Stimulated activated CD8-positive, alpha-beta memory T cell treated with anti-CD3 and anti-CD28 coated beads, Interleukin-7, amount 100 ng/mL, for 4 hours (primary cell): ENCODE results near the gene DNAJA3.
A peak's percentile ranks its signal among the peaks of the same experiment; 100 is the strongest.

Experiments used
- DNase-seq, 2 donors: peaks; one replicate each; pipeline ENCODE4 v3.0.0-alpha.2; 2020; ENCODE audit warnings: low read depth in 2 of 2

The DNAJA3 gene

GRCh38 chr16:4474192-4474961 lies 48.7 kb downstream of the DNAJA3 start, which contains the start of gene NMRAL1:
NMRAL1 (minus strand) TSS chr16:4474625; CDS start chr16:4474132, 493 bp downstream.
- DNase-seq: peak; percentile 67 to 72

GRCh38 chr16:4475880-4476788 lies 50.5 kb downstream of the DNAJA3 start, which contains the start of gene HMOX2:
HMOX2 (plus strand) TSS chr16:4476398; CDS start chr16:4505525, 29,127 bp downstream.
- DNase-seq: peak; percentile 87 to 89

GRCh38 chr16:4477966-4478365 lies 52.3 kb downstream of the DNAJA3 start:
- DNase-seq: no peak

GRCh38 chr16:4481526-4481925 lies 55.9 kb downstream of the DNAJA3 start:
- no peak for DNase-seq

GRCh38 chr16:4481963-4482362 lies 56.3 kb downstream of the DNAJA3 start:
- DNase-seq: no peak

- DNase-seq: no peak
These were observed 60.6 kb downstream of the DNAJA3 start for GRCh38 chr16:4486126-4486893.

GRCh38 chr16:4487955-4488498 lies 62.4 kb downstream of the DNAJA3 start:
- no peak for DNase-seq

- no peak for DNase-seq
These were observed 62.9 kb downstream of the DNAJA3 start for GRCh38 chr16:4488499-4488967.

- DNase-seq: no peak
These were observed 63.4 kb downstream of the DNAJA3 start for GRCh38 chr16:4489030-4489429.

GRCh38 chr16:4491898-4492297 lies 66.2 kb downstream of the DNAJA3 start:
- DNase-seq: no peak

- DNase-seq: no peak
These were observed 69.2 kb downstream of the DNAJA3 start for GRCh38 chr16:4494746-4495490.

GRCh38 chr16:4495766-4496165 lies 70.1 kb downstream of the DNAJA3 start:
- no peak for DNase-seq

- DNase-seq: no peak
These were observed 70.6 kb downstream of the DNAJA3 start for GRCh38 chr16:4496305-4496704.

- DNase-seq: no peak
These were observed 73.0 kb downstream of the DNAJA3 start for GRCh38 chr16:4498546-4499195.

GRCh38 chr16:4499196-4499555 lies 73.5 kb downstream of the DNAJA3 start:
- DNase-seq: no peak

- DNase-seq: no peak
These were observed 74.6 kb downstream of the DNAJA3 start for GRCh38 chr16:4500272-4500671.

- no peak for DNase-seq
These were observed 75.4 kb downstream of the DNAJA3 start for GRCh38 chr16:4501071-4501478.

GRCh38 chr16:4505356-4506147 lies 79.9 kb downstream of the DNAJA3 start:
- DNase-seq: peak; percentile 65 to 66
